CD4-positive, alpha-beta T cell (primary cell): Measurements from ENCODE around the gene TIGD3. TPM values are rescaled to one million over a fixed set of nuclear protein-coding genes. Genes with fewer than 3 reads are reported as not detected.
A peak's percentile ranks its signal among the peaks of the same experiment; 100 is the strongest.

Experiments
- ATAC-seq: fragments of 200-7000 bp; cut with Tn5 transposase; one replicate; pipeline ENCODE4 v1.10.0; 2022; ENCODE audit warnings: mild to moderate bottlenecking; ENCODE audit not compliant: poor library complexity
- CTCF ChIA-PET: fragments of 350-600 bp; sonication (Branson Sonifier 250); formaldehyde crosslinking; loops from one replicate; lab custom pipeline; 2021; ENCODE audit warnings: antibody characterized with exemption, inconsistent platforms; lab: Charles Lee
- POLR2A ChIA-PET: fragments of 350-600 bp; sonication (Branson Sonifier 250); formaldehyde crosslinking; loops from one replicate; lab custom pipeline; 2021; ENCODE audit warnings: antibody characterized with exemption, inconsistent platforms; lab: Charles Lee
- DNase-seq, 14 experiments: peaks; one replicate each; pipeline ENCODE4 v3.0.0-alpha.2; 2013 to 2020; ENCODE audit warnings: mixed read lengths in 2 of 14
- H3K27ac ChIP-seq, 2 donors: one replicate each; pipeline versions ENCODE4 v1.5.1 to v1.7.0; 2013; ENCODE audit warnings: low read length in 2 of 2, low read depth in 1 of 2, mild to moderate bottlenecking in 1 of 2
- H3K27me3 ChIP-seq, 2 experiments: 1 replicate in 1 of 2; 2 replicates in 1 of 2; pipeline versions ENCODE4 v1.6.1 to v1.7.0; 2013; ENCODE audit warnings: low read length in 2 of 2, control low read depth in 1 of 2, mild to moderate bottlenecking in 1 of 2, moderate library complexity in 1 of 2; ENCODE audit not compliant: insufficient read depth in 2 of 2, control insufficient read depth in 1 of 2
- H3K36me3 ChIP-seq: one replicate; pipeline ENCODE4 v1.6.1; 2013; ENCODE audit warnings: low read length, control low read depth; ENCODE audit not compliant: insufficient read depth
- H3K4me1 ChIP-seq: one replicate; pipeline ENCODE4 v1.6.1; 2013; ENCODE audit warnings: low read length, control low read depth; ENCODE audit not compliant: insufficient read depth
- H3K4me3 ChIP-seq: one replicate; pipeline ENCODE4 v1.5.1; 2013; ENCODE audit warnings: mild to moderate bottlenecking, low read length, moderate library complexity
- H3K9me3 ChIP-seq, 2 experiments: 1 replicate in 1 of 2; 2 replicates in 1 of 2; pipeline versions ENCODE4 v1.6.1 to v1.7.0; 2013; ENCODE audit warnings: low read length in 2 of 2, mild to moderate bottlenecking in 2 of 2, control low read depth in 1 of 2, moderate library complexity in 1 of 2; ENCODE audit not compliant: control insufficient read depth in 1 of 2, insufficient read depth in 1 of 2
- H3K27ac Mint-ChIP-seq: one replicate; pipeline ENCODE4 v1.8.0; 2020; ENCODE audit warnings: mixed read lengths
- H3K27me3 Mint-ChIP-seq: one replicate; pipeline ENCODE4 v1.8.0; 2021; ENCODE audit warnings: mixed read lengths
- H3K36me3 Mint-ChIP-seq: one replicate; pipeline ENCODE4 v1.8.0; 2021; ENCODE audit warnings: low read depth, mixed read lengths
- H3K4me1 Mint-ChIP-seq: one replicate; pipeline ENCODE4 v1.8.0; 2021; ENCODE audit warnings: low read depth, mixed read lengths
- H3K4me3 Mint-ChIP-seq: one replicate; pipeline ENCODE4 v1.8.0; 2020; ENCODE audit warnings: mild to moderate bottlenecking, mixed read lengths
- H3K9me3 Mint-ChIP-seq: one replicate; pipeline ENCODE4 v1.8.0; 2020; ENCODE audit warnings: mixed read lengths
- CTCF ChIP-seq: fragments of 200-600 bp; IDR thresholded peaks from one replicate; pipeline ENCODE4 v1.8.0; 2022; ENCODE audit warnings: antibody characterized with exemption, mild to moderate bottlenecking
- intact Hi-C, 2 experiments: fragments of 100-400 bp; cut with DNase I in 1 of 2; cut with micrococcal nuclease in 1 of 2; formaldehyde crosslinking; loops; one replicate each; pipeline versions ENCODE4 v1.15.1 to v1.9.0; 2023 to 2025; cut with DNase I, micrococcal nuclease
- total RNA-seq, 174 experiments: library from RNA in 2 of 174; stranded (reverse) in 2 of 174; gene quantifications; one replicate each; pipeline ENCODE4 v1.2.3 and lab custom pipeline; 2021 to 2026

TIGD3 gene
- total RNA-seq, 2 experiments from 2014 or later: 0.73 to 0.85 TPM

- ChIA-PET CTCF (interaction anchor here (0.5 to 0.7 kb wide), 2 partner anchors 38 to 89 kb away, joined by 3 to 4 read pairs; no protein-coding TSS in a partner anchor), POLR2A (interaction anchor here (13.2 to 14.4 kb wide), 2 partner anchors 42 to 126 kb away, joined by 225 to 350 read pairs; partner anchors contain the start of genes MALAT1 and NEAT1)
- no peak for TF ChIP-seq CTCF
- intact Hi-C loops: no loop called here
- H3K27ac Mint-ChIP-seq: peak overlapping the region; percentile 72
- no peaks in the 10 kb centered on the region for H3K9me3 Mint-ChIP-seq
- Histone ChIP-seq H3K9me3 (no peaks in the 10 kb centered on the region), H3K36me3 (peaks cover 19% of the 10 kb centered on the region), H3K4me1 (peaks cover 32% of the 10 kb centered on the region), H3K27me3 (no peaks in the 10 kb centered on the region), H3K4me3 (no peak overlapping the region), H3K27ac (peak overlapping the region in 1 of 2 donors; percentile 7)
- H3K27me3 Mint-ChIP-seq: no peaks in the 10 kb centered on the region
- ATAC-seq: no peak
- H3K4me3 Mint-ChIP-seq: no peak overlapping the region
- peaks cover 17% of the 10 kb centered on the region for H3K4me1 Mint-ChIP-seq
- H3K36me3 Mint-ChIP-seq: peaks cover 22% of the 10 kb centered on the region
- no peak for DNase-seq
Observed at GRCh38 chr11:65377777-65378176, 23.2 kb downstream of the TIGD3 start.

- Histone ChIP-seq H3K4me3 (no peak overlapping the region), H3K4me1 (peaks cover 38% of the 10 kb centered on the region), H3K9me3 (no peaks in the 10 kb centered on the region), H3K36me3 (peaks cover 19% of the 10 kb centered on the region), H3K27me3 (no peaks in the 10 kb centered on the region), H3K27ac (peak overlapping the region in 1 of 2 donors; percentile 7)
- H3K4me1 Mint-ChIP-seq: peaks cover 23% of the 10 kb centered on the region
- CTCF ChIA-PET: interaction anchor here (0.5 to 0.7 kb wide), 2 partner anchors 38 to 88 kb away, joined by 3 to 4 read pairs; no protein-coding TSS in a partner anchor
- no peaks in the 10 kb centered on the region for H3K27me3 Mint-ChIP-seq
- POLR2A ChIA-PET: interaction anchor here (13.2 to 14.4 kb wide), 2 partner anchors 42 to 125 kb away, joined by 225 to 350 read pairs; partner anchors contain the start of genes MALAT1 and NEAT1
- ATAC-seq (no peak), DNase-seq (peak in 3 of 14 experiments; percentile 35 to 52 (median 49))
- H3K27ac Mint-ChIP-seq: peak overlapping the region; percentile 72
- H3K36me3 Mint-ChIP-seq: peaks cover 22% of the 10 kb centered on the region
- H3K4me3 Mint-ChIP-seq: no peak overlapping the region
- no peak for TF ChIP-seq CTCF
- intact Hi-C loops: no loop called here
- H3K9me3 Mint-ChIP-seq: no peaks in the 10 kb centered on the region
Observed at GRCh38 chr11:65378208-65378927, 23.8 kb downstream of the TIGD3 start.

- CTCF ChIA-PET: interaction anchor here (0.6 kb wide), 1 partner anchor 278 kb away, joined by 4 read pairs; no protein-coding TSS in a partner anchor
- H3K27ac ChIP-seq: no peak overlapping the region
- Mint-ChIP-seq H3K4me3 (no peak overlapping the region), H3K27me3 (no peaks in the 10 kb centered on the region), H3K27ac (peak overlapping the region; percentile 44), H3K4me1 (peaks cover 30% of the 10 kb centered on the region), H3K36me3 (peaks cover 22% of the 10 kb centered on the region), H3K9me3 (no peaks in the 10 kb centered on the region)
- no peaks in the 10 kb centered on the region for H3K9me3 ChIP-seq
- DNase-seq (no peak), ATAC-seq (no peak)
- no peak overlapping the region for H3K4me3 ChIP-seq
- peaks cover 45% of the 10 kb centered on the region for H3K4me1 ChIP-seq
- TF ChIP-seq CTCF: no peak
- intact Hi-C loops: no loop called here
- POLR2A ChIA-PET: interaction anchor here (13.2 to 14.4 kb wide), 2 partner anchors 41 to 124 kb away, joined by 225 to 350 read pairs; partner anchors contain the start of genes MALAT1 and NEAT1
- peaks cover 19% of the 10 kb centered on the region for H3K36me3 ChIP-seq
- H3K27me3 ChIP-seq: no peaks in the 10 kb centered on the region
Observed at GRCh38 chr11:65378928-65379638, 24.5 kb downstream of the TIGD3 start.
